Mesothelial cell of epicardium (in vitro differentiated cells): Measurements from ENCODE around the gene SNAPC1. TPM values are rescaled to one million over a fixed set of nuclear protein-coding genes. Genes with fewer than 3 reads are reported as not detected.

Source experiments
- DNase-seq, 2 experiments: peaks; one replicate each; pipeline ENCODE4 v3.0.0; 2021; ENCODE audit warnings: low spot score in 2 of 2; ENCODE audit not compliant: unreplicated experiment in 2 of 2
- H3K27ac Mint-ChIP-seq: 2 replicates; pipeline ENCODE4 v1.8.0; 2021; ENCODE audit warnings: mixed read lengths
- H3K27me3 Mint-ChIP-seq: 2 replicates; pipeline ENCODE4 v1.8.0; 2021; ENCODE audit warnings: low read depth, mixed read lengths
- H3K36me3 Mint-ChIP-seq: 2 replicates; pipeline ENCODE4 v1.8.0; 2021; ENCODE audit warnings: mixed read lengths
- H3K4me1 Mint-ChIP-seq: 2 replicates; pipeline ENCODE4 v1.8.0; 2021; ENCODE audit warnings: mixed read lengths
- H3K4me3 Mint-ChIP-seq: 2 replicates; pipeline ENCODE4 v1.8.0; 2021; ENCODE audit warnings: mild to moderate bottlenecking, moderate library complexity, mixed read lengths
- H3K9me3 Mint-ChIP-seq: 2 replicates; pipeline ENCODE4 v1.8.0; 2021; ENCODE audit warnings: mixed read lengths
- CTCF ChIP-seq: fragments of 200-600 bp; sonication (generic); IDR thresholded peaks from one replicate; pipeline ENCODE4 v1.5.0; 2021; ENCODE audit warnings: antibody characterized with exemption; ENCODE audit not compliant: unreplicated experiment
- total RNA-seq: library from RNA; stranded (reverse); gene quantifications from 3 replicates; pipeline ENCODE4 v1.2.1, GENCODE V29; 2021

Gene SNAPC1
- total RNA-seq = 6.2 to 6.6 TPM (median 6.6 TPM) in 3 replicates

- H3K27ac Mint-ChIP-seq = peak within 1 kb of the TSS; percentile 98
- H3K9me3 Mint-ChIP-seq = no peaks in the 10 kb centered on the region
- no peak for TF ChIP-seq CTCF
- H3K4me1 Mint-ChIP-seq = peaks cover 48% of the 10 kb centered on the region
- peak within 1 kb of the TSS; percentile 91 for H3K4me3 Mint-ChIP-seq
- no peaks in the 10 kb centered on the region for H3K27me3 Mint-ChIP-seq
- H3K36me3 Mint-ChIP-seq = no peaks in the 10 kb centered on the region
- peak; percentile 91 to 96 for DNase-seq
Measured at GRCh38 chr14:61761959-61762786, at the start of gene SNAPC1. SNAPC1 (plus strand) TSS chr14:61762420; CDS start chr14:61762461, 41 bp downstream.

- no peaks in the 10 kb centered on the region for H3K27me3 Mint-ChIP-seq
- no peak overlapping the region for H3K27ac Mint-ChIP-seq
- peaks cover 41% of the 10 kb centered on the region for H3K4me1 Mint-ChIP-seq
- no peak for TF ChIP-seq CTCF
- DNase-seq = no peak
- no peaks in the 10 kb centered on the region for H3K36me3 Mint-ChIP-seq
- no peaks in the 10 kb centered on the region for H3K9me3 Mint-ChIP-seq
- no peak overlapping the region for H3K4me3 Mint-ChIP-seq
Measured at GRCh38 chr14:61713724-61714437, 48.3 kb upstream of the SNAPC1 start.

- no peaks in the 10 kb centered on the region for H3K9me3 Mint-ChIP-seq
- no peak overlapping the region for H3K4me3 Mint-ChIP-seq
- H3K36me3 Mint-ChIP-seq = peaks cover 5% of the 10 kb centered on the region
- DNase-seq = no peak
- no peak overlapping the region for H3K27ac Mint-ChIP-seq
- peaks cover 41% of the 10 kb centered on the region for H3K4me1 Mint-ChIP-seq
- no peak for TF ChIP-seq CTCF
- H3K27me3 Mint-ChIP-seq = no peaks in the 10 kb centered on the region
Measured at GRCh38 chr14:61716956-61717355, 45.3 kb upstream of the SNAPC1 start.

- Mint-ChIP-seq H3K4me1 (peaks cover 35% of the 10 kb centered on the region), H3K9me3 (no peaks in the 10 kb centered on the region), H3K27me3 (no peaks in the 10 kb centered on the region), H3K4me3 (no peak overlapping the region), H3K27ac (no peak overlapping the region), H3K36me3 (peaks cover 9% of the 10 kb centered on the region)
- no peak for DNase-seq
- no peak for TF ChIP-seq CTCF
Measured at GRCh38 chr14:61718039-61718438, 44.2 kb upstream of the SNAPC1 start.

GRCh38 chr14:61719344-61720293, 42.6 kb upstream of the SNAPC1 start:
- no peak for DNase-seq
- Mint-ChIP-seq H3K4me1 (peaks cover 33% of the 10 kb centered on the region), H3K27ac (peak overlapping the region; percentile 40), H3K36me3 (peaks cover 15% of the 10 kb centered on the region), H3K4me3 (no peak overlapping the region), H3K9me3 (no peaks in the 10 kb centered on the region), H3K27me3 (no peaks in the 10 kb centered on the region)
- TF ChIP-seq CTCF = no peak
